HepG2 (cell line): Measurements from ENCODE around the gene ARHGEF16. TPM values are rescaled to one million over a fixed set of nuclear protein-coding genes. Genes with fewer than 3 reads are reported as not detected.

ENCODE experiments used
- ATF7-NPFF ChIP-seq: sonication (generic); formaldehyde crosslinking; IDR thresholded peaks from 2 replicates; pipeline ENCODE4 v1.8.1; 2023; ENCODE audit warnings: mild to moderate bottlenecking, low read depth, missing genetic modification reagents, moderate library complexity
- CHCHD3 ChIP-seq: sonication (generic); formaldehyde crosslinking; IDR thresholded peaks from 2 replicates; pipeline ENCODE4 v1.8.0; 2022; ENCODE audit warnings: mild to moderate bottlenecking, missing genetic modification reagents, moderate library complexity
- ETV6 ChIP-seq: sonication (generic); formaldehyde crosslinking; conservative IDR thresholded peaks from 2 replicates; pipeline ENCODE4 v1.4.0; 2020; ENCODE audit warnings: missing genetic modification reagents
- FOXM1 ChIP-seq: sonication (generic); formaldehyde crosslinking; IDR thresholded peaks from 2 replicates; pipeline ENCODE4 v1.5.0; 2020; ENCODE audit warnings: missing genetic modification reagents
- HNRNPLL ChIP-seq: fragments of 200-400 bp; formaldehyde crosslinking; IDR thresholded peaks from 2 replicates; pipeline ENCODE4 v1.6.1; 2017; ENCODE audit warnings: mild to moderate bottlenecking, low read depth, low read length; ENCODE audit not compliant: poor library complexity, severe bottlenecking
- HOXA5 ChIP-seq: sonication (generic); formaldehyde crosslinking; IDR thresholded peaks from 2 replicates; pipeline ENCODE4 v1.4.0; 2020; ENCODE audit warnings: missing genetic modification reagents
- MBD4 ChIP-seq: IDR thresholded peaks from 2 replicates; pipeline ENCODE4 v1.6.1; 2012; ENCODE audit warnings: low read length, inconsistent platforms, borderline replicate concordance
- NCOA2 ChIP-seq: sonication (generic); formaldehyde crosslinking; IDR thresholded peaks from 2 replicates; pipeline ENCODE4 v1.8.0; 2022; ENCODE audit warnings: inconsistent platforms
- PCBP2 ChIP-seq: fragments of 200-400 bp; formaldehyde crosslinking; optimal IDR thresholded peaks from 2 replicates; pipeline ENCODE3; 2018; ENCODE audit warnings: low read length, low read depth; ENCODE audit not compliant: poor library complexity, severe bottlenecking
- THAP11 ChIP-seq: IDR thresholded peaks from 2 replicates; pipeline ENCODE4 v1.6.1; 2016; ENCODE audit warnings: missing biosample characterization, missing genetic modification reagents
- ZFP36L2 ChIP-seq: sonication (generic); formaldehyde crosslinking; IDR thresholded peaks from 2 replicates; pipeline ENCODE4 v1.4.0; 2020; ENCODE audit warnings: missing genetic modification reagents
- ZNF441 ChIP-seq: sonication (generic); formaldehyde crosslinking; IDR thresholded peaks from 2 replicates; pipeline ENCODE4 v1.7.0; 2021; ENCODE audit warnings: missing genetic modification reagents, borderline replicate concordance
- ZNF746 ChIP-seq: sonication (generic); formaldehyde crosslinking; IDR thresholded peaks from 2 replicates; pipeline ENCODE4 v1.8.0; 2022; ENCODE audit warnings: mild to moderate bottlenecking, missing genetic modification reagents
- polyA plus RNA-seq, 8 experiments: library from polyadenylated mRNA; depleted of rRNA in 3 of 8; stranded (reverse) in 7 of 8; unstranded in 1 of 8; fragments of >200 nt; fragmentation: Illumina TruSeq in 4 of 8; extraction: Trizol in 4 of 8; gene quantifications; 2 replicates each; pipeline versions ENCODE4 v1.2.1 to v1.2.3, GENCODE V29; 2011 to 2016; ENCODE audit warnings: low read depth in 4 of 8, missing spikeins in 1 of 8, mixed read lengths in 1 of 8; ENCODE audit not compliant: insufficient read depth in 1 of 8
- total RNA-seq, 5 experiments: library from RNA; depleted of rRNA; stranded (reverse); fragments of >200 nt; fragmentation: Illumina TruSeq; extraction: Trizol; gene quantifications; 2 replicates each; pipeline ENCODE4 v1.2.3, GENCODE V29; 2016; ENCODE audit warnings: low read depth in 1 of 5
- TF ChIP-seq, protein P1 (sequence below): sonication (generic); formaldehyde crosslinking; IDR thresholded peaks from 2 replicates; pipeline ENCODE4 v1.9.0; 2022; ENCODE audit warnings: missing genetic modification reagents, mild to moderate bottlenecking, borderline replicate concordance
- TF ChIP-seq, protein P2 (sequence below): sonication (generic); formaldehyde crosslinking; IDR thresholded peaks from 2 replicates; pipeline ENCODE4 v1.4.0; 2020; ENCODE audit warnings: missing genetic modification reagents, mild to moderate bottlenecking, borderline replicate concordance
- TF ChIP-seq, protein P3 (sequence below): sonication (generic); formaldehyde crosslinking; IDR thresholded peaks from 2 replicates; pipeline ENCODE4 v1.4.0; 2020; ENCODE audit warnings: mild to moderate bottlenecking, missing genetic modification reagents
- TF ChIP-seq, protein P4 (sequence below): sonication (generic); formaldehyde crosslinking; conservative IDR thresholded peaks from 2 replicates; pipeline ENCODE4 v1.4.0; 2020; ENCODE audit warnings: missing genetic modification reagents
- TF ChIP-seq, protein P5 (sequence below): IDR thresholded peaks from 2 replicates; pipeline ENCODE4 v1.6.1; 2016; ENCODE audit warnings: missing biosample characterization, missing genetic modification reagents, low read depth
- TF ChIP-seq, protein P6 (sequence below): sonication (generic); formaldehyde crosslinking; IDR thresholded peaks from 2 replicates; pipeline ENCODE4 v1.8.0; 2022; ENCODE audit warnings: low read depth, missing genetic modification reagents

Gene ARHGEF16
- total and polyA plus RNA-seq, 2 of the 13 experiments (the other 11 are each of a cell fraction or from before 2014, with no cell fraction given): 20.3 to 39.9 TPM

DNA sequence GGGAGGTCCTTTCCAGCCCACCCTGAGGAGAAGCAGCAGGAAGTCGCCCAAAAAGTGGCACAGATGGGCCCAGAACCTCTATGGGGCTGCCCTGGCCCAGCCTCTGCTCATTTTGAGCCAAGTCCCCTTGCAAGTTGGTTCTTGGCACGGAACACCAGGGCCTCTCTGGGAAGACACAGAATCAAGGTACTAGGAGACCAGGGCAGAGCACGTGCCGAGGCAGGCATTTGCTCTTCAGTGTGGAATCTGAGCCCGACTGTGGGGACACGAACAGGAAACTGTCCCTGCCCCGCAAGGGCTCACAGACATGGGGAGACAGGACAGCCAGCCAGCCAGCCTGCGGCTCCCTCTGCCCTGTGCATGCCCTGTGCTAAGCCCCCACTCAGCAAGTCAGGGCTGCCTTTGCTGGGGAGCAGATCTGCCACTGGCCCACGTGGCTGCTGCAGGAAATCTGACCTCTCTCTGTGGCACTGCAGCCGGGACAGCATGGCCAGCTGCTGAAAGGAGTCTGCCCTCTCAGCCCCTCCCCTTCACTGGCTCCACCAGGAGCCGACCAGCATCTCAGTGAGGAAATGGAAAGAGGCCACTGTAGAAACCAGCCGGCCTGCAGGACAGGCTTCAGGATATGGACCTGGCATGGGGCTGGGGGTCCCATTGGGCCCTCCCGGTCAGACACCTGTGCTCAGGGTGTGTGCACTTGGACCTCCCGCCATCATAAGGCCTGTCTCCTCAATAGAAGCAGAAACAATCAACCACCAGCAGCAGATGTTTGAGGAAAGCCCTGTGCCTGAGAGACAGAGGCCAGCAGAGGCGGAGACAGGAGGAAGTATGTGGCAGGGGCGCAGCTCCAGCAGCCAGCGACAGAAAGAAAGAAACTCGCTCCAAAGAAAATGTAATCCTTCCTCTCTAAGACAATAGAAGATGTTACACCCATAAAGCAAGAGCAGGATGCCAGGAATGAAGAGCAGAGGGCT lies 3.7 kb downstream of the ARHGEF16 start (continued):
- TF ChIP-seq, protein P1, sequence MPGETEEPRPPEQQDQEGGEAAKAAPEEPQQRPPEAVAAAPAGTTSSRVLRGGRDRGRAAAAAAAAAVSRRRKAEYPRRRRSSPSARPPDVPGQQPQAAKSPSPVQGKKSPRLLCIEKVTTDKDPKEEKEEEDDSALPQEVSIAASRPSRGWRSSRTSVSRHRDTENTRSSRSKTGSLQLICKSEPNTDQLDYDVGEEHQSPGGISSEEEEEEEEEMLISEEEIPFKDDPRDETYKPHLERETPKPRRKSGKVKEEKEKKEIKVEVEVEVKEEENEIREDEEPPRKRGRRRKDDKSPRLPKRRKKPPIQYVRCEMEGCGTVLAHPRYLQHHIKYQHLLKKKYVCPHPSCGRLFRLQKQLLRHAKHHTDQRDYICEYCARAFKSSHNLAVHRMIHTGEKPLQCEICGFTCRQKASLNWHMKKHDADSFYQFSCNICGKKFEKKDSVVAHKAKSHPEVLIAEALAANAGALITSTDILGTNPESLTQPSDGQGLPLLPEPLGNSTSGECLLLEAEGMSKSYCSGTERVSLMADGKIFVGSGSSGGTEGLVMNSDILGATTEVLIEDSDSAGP (CRISPR knock-in tag): peak; percentile 36
- no peak for TF ChIP-seq CHCHD3 (CRISPR knock-in tag)
- no peak for TF ChIP-seq ATF7-NPFF (CRISPR knock-in tag)
- TF ChIP-seq HOXA5: no peak
- TF ChIP-seq, protein P2, sequence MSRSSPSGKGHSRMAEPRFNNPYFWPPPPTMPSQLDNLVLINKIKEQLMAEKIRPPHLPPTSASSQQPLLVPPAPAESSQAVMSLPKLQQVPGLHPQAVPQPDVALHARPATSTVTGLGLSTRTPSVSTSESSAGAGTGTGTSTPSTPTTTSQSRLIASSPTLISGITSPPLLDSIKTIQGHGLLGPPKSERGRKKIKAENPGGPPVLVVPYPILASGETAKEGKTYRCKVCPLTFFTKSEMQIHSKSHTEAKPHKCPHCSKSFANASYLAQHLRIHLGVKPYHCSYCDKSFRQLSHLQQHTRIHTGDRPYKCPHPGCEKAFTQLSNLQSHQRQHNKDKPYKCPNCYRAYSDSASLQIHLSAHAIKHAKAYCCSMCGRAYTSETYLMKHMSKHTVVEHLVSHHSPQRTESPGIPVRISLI (CRISPR knock-in tag): no peak
- TF ChIP-seq ZNF746 (CRISPR knock-in tag): no peak
- no peak for TF ChIP-seq NCOA2 (CRISPR knock-in tag)
- no peak for TF ChIP-seq MBD4
- TF ChIP-seq ZNF441: no peak; the same call in 1 of the 2 replicates
- no peak for TF ChIP-seq PCBP2
- no peak for TF ChIP-seq THAP11 (CRISPR knock-in tag)
- TF ChIP-seq, protein P3, sequence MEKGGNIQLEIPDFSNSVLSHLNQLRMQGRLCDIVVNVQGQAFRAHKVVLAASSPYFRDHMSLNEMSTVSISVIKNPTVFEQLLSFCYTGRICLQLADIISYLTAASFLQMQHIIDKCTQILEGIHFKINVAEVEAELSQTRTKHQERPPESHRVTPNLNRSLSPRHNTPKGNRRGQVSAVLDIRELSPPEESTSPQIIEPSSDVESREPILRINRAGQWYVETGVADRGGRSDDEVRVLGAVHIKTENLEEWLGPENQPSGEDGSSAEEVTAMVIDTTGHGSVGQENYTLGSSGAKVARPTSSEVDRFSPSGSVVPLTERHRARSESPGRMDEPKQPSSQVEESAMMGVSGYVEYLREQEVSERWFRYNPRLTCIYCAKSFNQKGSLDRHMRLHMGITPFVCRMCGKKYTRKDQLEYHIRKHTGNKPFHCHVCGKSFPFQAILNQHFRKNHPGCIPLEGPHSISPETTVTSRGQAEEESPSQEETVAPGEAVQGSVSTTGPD (CRISPR knock-in tag): no peak
- TF ChIP-seq, protein P4, sequence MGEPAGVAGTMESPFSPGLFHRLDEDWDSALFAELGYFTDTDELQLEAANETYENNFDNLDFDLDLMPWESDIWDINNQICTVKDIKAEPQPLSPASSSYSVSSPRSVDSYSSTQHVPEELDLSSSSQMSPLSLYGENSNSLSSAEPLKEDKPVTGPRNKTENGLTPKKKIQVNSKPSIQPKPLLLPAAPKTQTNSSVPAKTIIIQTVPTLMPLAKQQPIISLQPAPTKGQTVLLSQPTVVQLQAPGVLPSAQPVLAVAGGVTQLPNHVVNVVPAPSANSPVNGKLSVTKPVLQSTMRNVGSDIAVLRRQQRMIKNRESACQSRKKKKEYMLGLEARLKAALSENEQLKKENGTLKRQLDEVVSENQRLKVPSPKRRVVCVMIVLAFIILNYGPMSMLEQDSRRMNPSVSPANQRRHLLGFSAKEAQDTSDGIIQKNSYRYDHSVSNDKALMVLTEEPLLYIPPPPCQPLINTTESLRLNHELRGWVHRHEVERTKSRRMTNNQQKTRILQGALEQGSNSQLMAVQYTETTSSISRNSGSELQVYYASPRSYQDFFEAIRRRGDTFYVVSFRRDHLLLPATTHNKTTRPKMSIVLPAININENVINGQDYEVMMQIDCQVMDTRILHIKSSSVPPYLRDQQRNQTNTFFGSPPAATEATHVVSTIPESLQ (CRISPR knock-in tag): no peak
- TF ChIP-seq, protein P5, sequence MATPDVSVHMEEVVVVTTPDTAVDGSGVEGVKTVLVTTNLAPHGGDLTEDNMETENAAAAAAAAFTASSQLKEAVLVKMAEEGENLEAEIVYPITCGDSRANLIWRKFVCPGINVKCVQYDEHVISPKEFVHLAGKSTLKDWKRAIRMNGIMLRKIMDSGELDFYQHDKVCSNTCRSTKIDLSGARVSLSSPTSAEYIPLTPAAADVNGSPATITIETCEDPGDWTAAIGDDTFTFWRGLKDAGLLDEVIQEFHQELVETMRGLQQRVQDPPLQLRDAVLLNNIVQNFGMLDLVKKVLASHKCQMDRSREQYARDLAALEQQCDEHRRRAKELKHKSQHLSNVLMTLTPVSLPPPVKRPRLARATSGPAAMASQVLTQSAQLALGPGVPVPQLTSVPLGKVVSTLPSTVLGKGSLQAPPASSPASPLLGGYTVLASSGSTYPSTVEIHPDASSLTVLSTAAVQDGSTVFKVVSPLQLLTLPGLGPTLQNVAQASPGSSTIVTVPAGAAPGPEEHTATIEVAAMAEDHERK (CRISPR knock-in tag): no peak
- TF ChIP-seq HNRNPLL: no peak
- no peak; the same call in 1 of the 2 replicates for TF ChIP-seq ETV6 (CRISPR knock-in tag)
- no peak for TF ChIP-seq FOXM1 (CRISPR knock-in tag)
- TF ChIP-seq, protein P6, sequence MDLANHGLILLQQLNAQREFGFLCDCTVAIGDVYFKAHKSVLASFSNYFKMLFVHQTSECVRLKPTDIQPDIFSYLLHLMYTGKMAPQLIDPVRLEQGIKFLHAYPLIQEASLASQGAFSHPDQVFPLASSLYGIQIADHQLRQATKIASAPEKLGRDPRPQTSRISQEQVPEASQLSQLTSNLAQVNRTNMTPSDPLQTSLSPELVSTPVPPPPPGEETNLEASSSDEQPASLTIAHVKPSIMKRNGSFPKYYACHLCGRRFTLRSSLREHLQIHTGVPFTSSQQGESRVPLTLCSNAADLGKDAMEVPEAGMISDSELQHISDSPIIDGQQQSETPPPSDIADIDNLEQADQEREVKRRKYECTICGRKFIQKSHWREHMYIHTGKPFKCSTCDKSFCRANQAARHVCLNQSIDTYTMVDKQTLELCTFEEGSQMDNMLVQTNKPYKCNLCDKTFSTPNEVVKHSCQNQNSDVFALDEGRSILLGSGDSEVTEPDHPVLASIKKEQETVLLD (CRISPR knock-in tag): no peak; the same call in 1 of the 2 replicates
- no peak for TF ChIP-seq ZFP36L2 (CRISPR knock-in tag)
